ENCODE measurements around the gene LIPT1.
"Not testable (repeated sequence)": the region's sequence is repeated elsewhere in the genome, so short reads cannot be mapped to it uniquely, and the experiment has no call there.

The LIPT1 gene

DNA sequence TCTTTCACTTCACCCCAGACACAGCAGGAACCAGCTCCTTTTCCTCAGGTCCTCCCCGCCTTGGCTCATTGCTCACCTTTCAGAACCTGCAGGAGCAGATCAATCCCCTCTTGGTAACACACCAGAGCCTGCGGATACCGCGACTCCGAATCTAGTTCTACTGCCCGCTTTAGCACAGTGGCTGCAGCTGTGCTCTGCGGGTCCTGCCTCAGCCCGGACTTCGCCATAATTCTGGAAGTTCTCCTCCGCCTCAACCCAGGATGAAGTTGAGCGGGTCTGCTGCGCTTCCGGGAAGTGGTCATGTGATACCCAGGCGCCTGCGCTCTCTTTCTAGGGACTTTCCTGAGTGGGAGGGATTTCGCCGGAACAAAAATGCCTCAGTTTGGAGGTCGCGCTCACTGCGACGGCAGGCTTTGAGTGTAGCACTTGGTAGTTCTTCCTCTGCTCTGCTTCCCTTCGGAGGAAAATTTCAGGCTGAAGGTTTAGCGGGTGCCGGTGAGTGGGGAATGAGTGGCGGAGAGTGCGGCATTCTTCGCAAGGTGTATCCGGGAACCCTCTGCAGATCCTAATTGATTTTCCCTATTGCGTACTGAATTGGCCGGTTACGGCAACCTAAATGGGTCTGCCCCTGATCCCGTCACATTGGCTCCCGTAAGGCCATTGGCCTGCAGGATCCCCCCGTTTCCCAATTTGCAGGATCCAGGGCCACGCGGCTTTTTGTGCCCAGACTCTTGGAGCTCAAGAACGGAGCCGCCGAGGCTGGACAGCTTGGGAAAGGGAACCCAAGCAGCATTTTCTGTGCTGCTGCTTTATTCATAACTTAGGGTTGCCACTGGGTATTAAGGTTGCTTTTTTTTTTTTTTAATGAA, 26.2 kb downstream of the LIPT1 start, which contains the start of the genes MITD1 and MRPL30:
Gene MITD1, minus strand, starts transcription at position 304 of the 869 bp plus-strand sequence. Its CDS starts 77 bp downstream, at position 227.
Gene MRPL30, plus strand, starts transcription at position 430 of the 869 bp plus-strand sequence. CDS start 5,020 bp downstream, outside the sequence.
- peak; percentile 85 for DNase-seq (ENCODE audit: low spot score)

DNA sequence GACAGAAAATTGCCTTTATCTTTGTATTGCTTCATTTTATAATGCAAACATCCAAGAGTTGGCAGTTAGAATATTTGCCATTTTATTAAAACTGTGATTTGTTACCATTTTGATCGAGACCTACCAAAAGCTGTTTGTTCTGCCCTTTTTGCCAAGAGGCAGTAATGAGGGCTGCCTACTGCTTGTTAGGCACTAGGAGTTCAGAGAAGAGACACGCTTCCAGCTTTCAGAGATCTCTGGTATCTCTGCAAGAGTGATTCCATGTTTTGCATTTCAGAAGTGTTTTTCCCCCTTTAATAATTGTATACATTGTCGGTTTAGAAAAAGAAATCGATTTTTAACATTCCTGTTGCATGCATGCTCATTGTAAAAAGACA, 26.8 kb downstream of the LIPT1 start:
- DNase-seq (ENCODE audit: low spot score) = no peak

DNA sequence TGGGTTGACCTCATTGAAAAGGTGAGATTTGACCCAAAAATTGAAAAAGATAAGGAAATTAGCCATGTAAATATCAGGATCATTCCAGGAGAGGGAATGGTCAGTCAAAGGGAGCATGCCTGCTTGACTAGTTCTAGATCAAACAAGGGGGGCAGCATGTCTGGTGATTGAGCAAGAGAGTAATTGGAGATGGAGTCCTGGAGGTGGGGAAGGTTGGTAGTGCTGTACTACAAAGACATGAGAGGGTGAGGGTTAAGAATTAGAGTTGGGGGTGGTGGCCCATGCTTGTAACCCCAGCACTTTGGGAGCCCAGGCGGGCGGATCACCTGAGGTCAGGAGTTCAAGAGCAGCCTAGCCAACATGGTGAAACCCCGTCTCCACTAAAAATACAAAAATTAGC, 28.3 kb downstream of the LIPT1 start:
- DNase-seq (ENCODE audit: low spot score) = no peak

GRCh38 chr2:99184811-99185210, 30.0 kb downstream of the LIPT1 start:
- no peak for DNase-seq (ENCODE audit: low spot score)

DNA sequence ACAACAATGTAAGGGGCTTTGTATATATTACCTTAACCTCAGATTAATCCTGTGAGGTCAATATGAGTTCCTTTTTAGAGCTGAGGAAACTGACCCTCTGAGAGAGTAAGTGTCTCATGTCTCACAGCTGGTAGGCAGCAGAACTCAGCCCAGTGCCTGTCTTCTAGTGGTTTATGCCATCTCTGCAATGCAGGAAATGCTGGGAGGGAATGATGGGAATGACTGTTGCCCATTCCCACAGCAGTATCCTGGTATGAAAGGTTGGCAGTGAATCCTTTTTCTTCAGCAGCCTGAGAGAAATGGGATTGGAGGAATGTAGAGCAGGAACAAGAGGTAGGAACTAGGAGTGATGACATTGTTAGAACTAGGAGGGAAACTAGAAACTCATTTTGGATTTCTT, 32.2 kb downstream of the LIPT1 start:
- no peak for DNase-seq (ENCODE audit: low spot score)

DNA sequence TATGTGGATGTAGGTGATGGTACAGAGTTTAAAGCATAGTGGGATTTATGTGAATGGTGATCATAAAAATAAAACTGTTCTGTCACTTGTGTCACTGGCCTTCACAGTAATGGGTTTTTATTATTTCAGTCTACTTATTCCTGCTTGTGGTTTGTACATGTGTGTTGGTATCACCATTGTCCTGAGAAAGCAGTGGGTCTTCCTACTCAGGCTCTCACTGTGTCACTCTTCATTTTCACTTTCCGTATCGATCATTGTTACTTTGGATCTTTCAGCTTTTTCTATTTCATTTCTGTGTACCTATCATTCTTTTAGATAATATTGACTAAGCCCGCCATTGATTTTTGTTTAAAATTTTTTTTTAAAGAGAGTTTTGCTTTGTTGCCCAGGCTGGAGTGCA, 33.6 kb downstream of the LIPT1 start:
- DNase-seq (ENCODE audit: low spot score) = no peak

GRCh38 chr2:99190548-99190947, 35.8 kb downstream of the LIPT1 start:
- no peak for DNase-seq (ENCODE audit: low spot score)

- DNase-seq (ENCODE audit: low spot score) = not testable (repeated sequence)
Measured at GRCh38 chr2:99192364-99192763, 37.6 kb downstream of the LIPT1 start.

DNA sequence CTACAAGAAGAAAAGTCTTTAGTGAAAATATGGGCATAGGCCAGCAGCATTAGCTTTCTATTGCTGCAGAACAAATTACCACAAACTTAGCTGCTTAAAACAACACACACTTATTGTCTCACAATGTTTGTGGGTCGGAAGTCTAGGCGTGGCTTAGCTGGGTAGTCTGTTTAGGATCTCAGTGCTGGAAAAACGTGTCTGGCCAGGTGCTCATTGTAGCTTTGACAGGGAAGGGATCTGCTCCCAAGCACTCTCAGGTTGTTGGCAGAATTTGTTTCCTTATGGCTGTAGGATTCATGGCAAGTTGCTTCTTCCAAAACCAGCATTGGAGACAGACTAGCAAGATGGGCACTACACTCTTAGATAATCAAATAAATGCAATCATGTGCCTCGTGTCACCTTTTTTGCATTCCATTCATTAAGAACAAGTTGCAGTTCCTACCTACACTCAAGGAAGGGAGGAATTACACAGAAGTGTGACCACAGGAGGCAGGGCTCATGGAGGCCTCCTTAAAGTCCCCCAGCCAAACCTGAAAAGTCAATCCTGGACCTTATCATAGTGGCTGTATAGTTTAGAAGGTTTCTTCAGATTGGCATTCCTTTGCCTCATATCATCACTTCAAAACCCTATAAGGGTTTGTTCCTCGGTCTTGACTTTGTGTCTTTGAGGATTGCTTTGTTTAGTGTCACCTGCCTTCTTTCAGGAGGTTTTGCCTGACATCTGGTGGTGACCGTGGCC, 43.5 kb downstream of the LIPT1 start:
- no peak for DNase-seq (ENCODE audit: low spot score)

- no peak for DNase-seq (ENCODE audit: low spot score)
Measured at GRCh38 chr2:99200076-99200800, 45.5 kb downstream of the LIPT1 start.

DNA sequence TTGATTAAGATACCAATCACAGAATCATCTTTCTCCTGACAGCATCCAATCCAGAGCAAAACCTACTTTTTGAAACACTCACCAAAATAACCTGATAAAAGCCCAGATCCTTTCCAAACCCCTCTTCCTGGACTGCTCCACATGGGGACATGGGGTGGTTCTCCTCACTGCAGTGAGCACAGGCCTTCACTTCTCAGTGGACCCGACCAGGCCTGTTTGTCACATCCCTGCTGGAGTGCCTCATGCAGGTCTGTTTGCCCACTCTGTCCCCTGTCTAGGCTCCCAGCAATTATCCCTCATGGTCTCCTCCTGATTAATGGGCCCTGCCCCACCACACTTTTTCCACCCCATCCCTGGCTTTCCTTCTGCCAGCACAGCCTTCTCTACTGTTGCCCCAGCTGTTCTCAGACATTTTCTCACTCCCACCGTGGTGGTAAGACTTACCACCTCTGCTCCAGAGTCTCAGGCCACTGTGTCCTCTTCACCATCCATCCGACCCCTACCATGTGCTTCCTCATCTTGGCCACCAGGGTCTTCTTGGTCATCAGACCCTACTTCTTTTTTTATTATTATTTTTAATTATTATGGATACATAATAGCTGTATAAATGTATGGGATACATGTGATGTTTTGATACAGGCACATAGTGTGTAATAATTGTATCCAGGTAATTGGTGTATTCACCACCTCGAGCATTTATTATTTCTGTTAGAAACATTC, 47.4 kb downstream of the LIPT1 start:
- no peak for DNase-seq (ENCODE audit: low spot score)

- no peak for DNase-seq (ENCODE audit: low spot score)
Measured at GRCh38 chr2:99205491-99205890, 50.7 kb downstream of the LIPT1 start.
